ENCODE data around the gene METRNL.

- TF ChIP-seq CTCF (conservative IDR thresholded peaks at IDR 0.05) (no peak), EZH2 (IDR thresholded peaks at IDR 0.05; ENCODE audit: low read depth) (no peak)
These were observed 41.6 kb upstream of the METRNL start for GRCh38 chr17:83037874-83038165.

Data from PC-9 (cell line).